NCI-H774 (cell line): Measurements from ENCODE around the gene RXFP4.
"Not testable (repeated sequence)": the region's sequence is repeated elsewhere in the genome, so short reads cannot be mapped to it uniquely, and the experiment has no call there.

Experiments used
- DNase-seq: peaks from one replicate; lab custom pipeline; 2025; lab: John Stamatoyannopoulos, UW

Gene RXFP4

GRCh38 chr1:155978973-155979429 is 37.6 kb downstream of the RXFP4 start:
- DNase-seq: no peak

- DNase-seq: no peak
Measured at GRCh38 chr1:155979597-155980343, 38.3 kb downstream of the RXFP4 start.

GRCh38 chr1:155981266-155982088 is 40.0 kb downstream of the RXFP4 start:
- DNase-seq: no peak

GRCh38 chr1:155982106-155982505 is 40.7 kb downstream of the RXFP4 start:
- no peak for DNase-seq

- DNase-seq: peak; percentile 65
Measured at GRCh38 chr1:155983191-155984024, 42.0 kb downstream of the RXFP4 start.

GRCh38 chr1:155984341-155984740 is 42.9 kb downstream of the RXFP4 start:
- DNase-seq: peak; percentile 80

- not testable (repeated sequence) for DNase-seq
Measured at GRCh38 chr1:155984903-155985645, 43.6 kb downstream of the RXFP4 start.

GRCh38 chr1:155989242-155990004 is 48.0 kb downstream of the RXFP4 start:
- peak; percentile 71 for DNase-seq

- no peak for DNase-seq
Measured at GRCh38 chr1:155990005-155990739, 48.7 kb downstream of the RXFP4 start.
